SKM-1 treated with dmso at 0.1 percent for 144 hours (cell line): Measurements from ENCODE around the gene PDHA2.
"Not testable (repeated sequence)": the region's sequence is repeated elsewhere in the genome, so short reads cannot be mapped to it uniquely, and the experiment has no call there.

Experiments
- DNase-seq: peaks from one replicate; lab custom pipeline; 2025; ENCODE audit not compliant: unreplicated experiment; lab: John Stamatoyannopoulos, UW

The PDHA2 gene

GRCh38 chr4:95839891-95840290 is at the start of gene PDHA2:
Gene PDHA2, plus strand, starts transcription at chr4:95840093. Its CDS starts 58 bp downstream, at chr4:95840151.
- DNase-seq = no peak

- DNase-seq = no peak
Measured at GRCh38 chr4:95798003-95798402, 41.9 kb upstream of the PDHA2 start.

GRCh38 chr4:95798727-95799126 is 41.2 kb upstream of the PDHA2 start:
- no peak for DNase-seq

- no peak for DNase-seq
Measured at GRCh38 chr4:95821867-95822266, 18.0 kb upstream of the PDHA2 start.

- DNase-seq = no peak
Measured at GRCh38 chr4:95825546-95825945, 14.3 kb upstream of the PDHA2 start.

GRCh38 chr4:95830651-95831050 is 9.2 kb upstream of the PDHA2 start:
- peak; percentile 21 for DNase-seq

GRCh38 chr4:95831166-95831565 is 8.7 kb upstream of the PDHA2 start:
- peak; percentile 58 for DNase-seq

GRCh38 chr4:95833711-95834194 is 6.1 kb upstream of the PDHA2 start:
- no peak for DNase-seq

GRCh38 chr4:95835672-95836071 is 4.2 kb upstream of the PDHA2 start:
- peak; percentile 22 for DNase-seq

- DNase-seq = no peak
Measured at GRCh38 chr4:95838192-95838591, 1.7 kb upstream of the PDHA2 start.

GRCh38 chr4:95847908-95848460 is 8.1 kb downstream of the PDHA2 start:
- no peak for DNase-seq

- no peak for DNase-seq
Measured at GRCh38 chr4:95850161-95850560, 10.3 kb downstream of the PDHA2 start.

- no peak for DNase-seq
Measured at GRCh38 chr4:95857761-95858160, 17.9 kb downstream of the PDHA2 start.

GRCh38 chr4:95867919-95868318 is 28.0 kb downstream of the PDHA2 start:
- DNase-seq = no peak

- DNase-seq = not testable (repeated sequence)
Measured at GRCh38 chr4:95869414-95869813, 29.5 kb downstream of the PDHA2 start.

GRCh38 chr4:95869961-95870500 is 30.1 kb downstream of the PDHA2 start:
- DNase-seq = no peak

GRCh38 chr4:95877636-95878035 is 37.7 kb downstream of the PDHA2 start:
- no peak for DNase-seq

- DNase-seq = no peak
Measured at GRCh38 chr4:95887551-95887950, 47.7 kb downstream of the PDHA2 start.

- no peak for DNase-seq
Measured at GRCh38 chr4:95889662-95890061, 49.8 kb downstream of the PDHA2 start.
